ENCODE measurements around the gene ZNF830. TPM values are rescaled to one million over a fixed set of nuclear protein-coding genes. Genes with fewer than 3 reads are reported as not detected.

Gene ZNF830
- total and polyA plus RNA-seq, 9 of the 15 experiments (the other 6 are each of a cell fraction or from before 2014, with no cell fraction given): 13.1 to 28.7 (median 21.7) TPM

DNA sequence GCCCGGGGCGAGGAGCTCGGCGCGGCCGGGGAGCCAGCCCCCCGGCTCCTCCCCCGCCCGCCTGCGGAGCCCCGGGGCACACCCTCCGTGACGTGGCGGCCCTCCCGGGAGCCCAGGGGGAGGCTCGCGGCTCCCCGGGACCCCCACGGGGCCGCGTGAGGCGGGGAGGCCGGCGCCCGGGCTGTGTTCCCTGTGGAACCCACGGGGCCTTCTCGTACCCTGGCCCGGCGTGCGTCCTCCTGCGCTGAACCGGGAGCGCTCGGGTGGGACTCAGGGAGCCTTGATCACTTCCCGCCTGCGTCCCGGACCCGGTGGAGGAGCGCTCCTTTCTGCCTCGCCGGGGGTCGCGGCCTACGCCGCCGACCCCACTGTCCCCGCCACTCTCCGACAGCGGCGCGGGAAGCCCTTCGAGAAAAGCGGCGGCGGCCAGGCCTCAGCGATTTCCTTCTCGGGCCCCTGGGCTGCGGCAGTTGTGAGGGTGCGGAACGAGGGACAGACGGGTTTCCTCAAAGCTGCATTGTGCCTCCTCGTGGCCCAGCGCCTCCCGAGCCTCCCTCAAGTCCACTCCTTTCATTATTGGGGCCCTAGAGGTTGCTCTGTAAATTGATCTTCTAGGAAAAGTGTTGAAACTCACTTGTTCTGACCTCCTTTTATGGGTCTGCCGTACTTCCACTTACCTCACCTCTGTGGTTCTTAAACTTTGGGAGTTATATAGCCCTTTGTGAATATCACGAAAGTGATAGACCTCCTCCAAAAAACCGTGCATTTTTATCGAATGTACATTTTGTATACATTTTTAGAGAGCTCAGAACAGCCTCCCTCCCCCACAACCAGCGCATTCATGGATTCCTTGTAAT, 19.6 kb downstream of the ZNF830 start (continued):
- TF ChIP-seq, protein P1, sequence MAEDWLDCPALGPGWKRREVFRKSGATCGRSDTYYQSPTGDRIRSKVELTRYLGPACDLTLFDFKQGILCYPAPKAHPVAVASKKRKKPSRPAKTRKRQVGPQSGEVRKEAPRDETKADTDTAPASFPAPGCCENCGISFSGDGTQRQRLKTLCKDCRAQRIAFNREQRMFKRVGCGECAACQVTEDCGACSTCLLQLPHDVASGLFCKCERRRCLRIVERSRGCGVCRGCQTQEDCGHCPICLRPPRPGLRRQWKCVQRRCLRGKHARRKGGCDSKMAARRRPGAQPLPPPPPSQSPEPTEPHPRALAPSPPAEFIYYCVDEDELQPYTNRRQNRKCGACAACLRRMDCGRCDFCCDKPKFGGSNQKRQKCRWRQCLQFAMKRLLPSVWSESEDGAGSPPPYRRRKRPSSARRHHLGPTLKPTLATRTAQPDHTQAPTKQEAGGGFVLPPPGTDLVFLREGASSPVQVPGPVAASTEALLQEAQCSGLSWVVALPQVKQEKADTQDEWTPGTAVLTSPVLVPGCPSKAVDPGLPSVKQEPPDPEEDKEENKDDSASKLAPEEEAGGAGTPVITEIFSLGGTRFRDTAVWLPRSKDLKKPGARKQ (CRISPR knock-in tag; IDR thresholded peaks at IDR 0.05): no peak
- TF ChIP-seq ZNF436 (CRISPR knock-in tag; IDR thresholded peaks at IDR 0.05) (no peak), ZNF830 (CRISPR knock-in tag; IDR thresholded peaks at IDR 0.05) (0 out of 2 replicates have a peak, but pooled peaks have one; percentile 51), KDM5B (IDR thresholded peaks at IDR 0.05; ENCODE audit: insufficient replicate concordance, low read depth, low read length) (no peak), L3MBTL2 (IDR thresholded peaks at IDR 0.05) (peak; percentile 69), KAT7 (CRISPR knock-in tag; IDR thresholded peaks at IDR 0.05; ENCODE audit: borderline replicate concordance) (peak; percentile 80; the same call in 1 of the 2 replicates), MAZ (CRISPR knock-in tag; conservative IDR thresholded peaks at IDR 0.05 in 1 of 2, IDR thresholded peaks at IDR 0.05 in 1 of 2) (peak; percentile 66 to 71), HIVEP1 (CRISPR knock-in tag; IDR thresholded peaks at IDR 0.05) (0 out of 2 replicates have a peak, but pooled peaks have one; percentile 43), TFAP4 (CRISPR knock-in tag; IDR thresholded peaks at IDR 0.05; ENCODE audit: borderline replicate concordance) (peak; percentile 42; the same call in 1 of the 2 replicates), MYC (IDR thresholded peaks at IDR 0.05; ENCODE audit: low read depth, low read length) (peak; percentile 89), MYC (CRISPR knock-in tag; IDR thresholded peaks at IDR 0.05; ENCODE audit: borderline replicate concordance, low read depth) (peak; percentile 47; the same call in 1 of the 2 replicates), MEIS2 (IDR thresholded peaks at IDR 0.05; ENCODE audit: partially characterized antibody) (no peak), RBM15 (IDR thresholded peaks at IDR 0.05; ENCODE audit: insufficient read depth, low read length) (no peak), RBM14 (IDR thresholded peaks at IDR 0.05; ENCODE audit: borderline replicate concordance, insufficient read depth, low read depth, low read length) (0 out of 2 replicates have a peak, but pooled peaks have one; percentile 29), TBP (optimal IDR thresholded peaks at IDR 0.05; ENCODE audit: low read depth, low read length) (peak; percentile 64), ASH1L (IDR thresholded peaks at IDR 0.05; ENCODE audit: borderline replicate concordance, low read depth, partially characterized antibody) (no peak), ADNP (tag; IDR thresholded peaks at IDR 0.05) (no peak), SMC3 (conservative IDR thresholded peaks at IDR 0.05; ENCODE audit: insufficient read depth, low read depth, low read length) (0 out of 2 replicates have a peak, but pooled peaks have one; percentile 14), CREM (IDR thresholded peaks at IDR 0.05; ENCODE audit: low read depth) (peak; percentile 61), ATF1 (CRISPR knock-in tag; IDR thresholded peaks at IDR 0.05) (no peak), ATF1 (tag; IDR thresholded peaks at IDR 0.05) (peak; percentile 72)
- TF ChIP-seq, protein P2, sequence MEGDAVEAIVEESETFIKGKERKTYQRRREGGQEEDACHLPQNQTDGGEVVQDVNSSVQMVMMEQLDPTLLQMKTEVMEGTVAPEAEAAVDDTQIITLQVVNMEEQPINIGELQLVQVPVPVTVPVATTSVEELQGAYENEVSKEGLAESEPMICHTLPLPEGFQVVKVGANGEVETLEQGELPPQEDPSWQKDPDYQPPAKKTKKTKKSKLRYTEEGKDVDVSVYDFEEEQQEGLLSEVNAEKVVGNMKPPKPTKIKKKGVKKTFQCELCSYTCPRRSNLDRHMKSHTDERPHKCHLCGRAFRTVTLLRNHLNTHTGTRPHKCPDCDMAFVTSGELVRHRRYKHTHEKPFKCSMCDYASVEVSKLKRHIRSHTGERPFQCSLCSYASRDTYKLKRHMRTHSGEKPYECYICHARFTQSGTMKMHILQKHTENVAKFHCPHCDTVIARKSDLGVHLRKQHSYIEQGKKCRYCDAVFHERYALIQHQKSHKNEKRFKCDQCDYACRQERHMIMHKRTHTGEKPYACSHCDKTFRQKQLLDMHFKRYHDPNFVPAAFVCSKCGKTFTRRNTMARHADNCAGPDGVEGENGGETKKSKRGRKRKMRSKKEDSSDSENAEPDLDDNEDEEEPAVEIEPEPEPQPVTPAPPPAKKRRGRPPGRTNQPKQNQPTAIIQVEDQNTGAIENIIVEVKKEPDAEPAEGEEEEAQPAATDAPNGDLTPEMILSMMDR (IDR thresholded peaks at IDR 0.05 in 2 of 3, conservative IDR thresholded peaks at IDR 0.05 in 1 of 3; ENCODE audit: insufficient read depth in 2 of 3, low read depth in 1 of 3, low read length in 3 of 3): peak; percentile 47 to 74 (median 67)

Data from K562 (cell line).